SU-DHL-6 (cell line): ENCODE measurements around the gene UNC13B.

Experiments used
- H2AFZ ChIP-seq: fragments of 200-600 bp; sonication (generic); 2 replicates; pipeline ENCODE4 v1.6.1; 2014; ENCODE audit warnings: low read depth, mild to moderate bottlenecking, moderate library complexity, mixed read lengths, antibody characterized with exemption, low read length; ENCODE audit not compliant: severe bottlenecking
- H3F3A ChIP-seq: fragments of 200-600 bp; shearing (Covaris generic); 2 replicates; pipeline ENCODE4 v1.6.0; 2016; ENCODE audit warnings: antibody characterized with exemption, mild to moderate bottlenecking; ENCODE audit not compliant: insufficient read depth
- H3K27ac ChIP-seq: fragments of 200-600 bp; sonication (generic); 2 replicates; pipeline ENCODE4 v1.5.1; 2016; ENCODE audit warnings: low read depth, mild to moderate bottlenecking, low read length, moderate library complexity, mixed read lengths
- H3K27me3 ChIP-seq: fragments of 200-600 bp; sonication (generic), shearing (Covaris generic); 2 replicates; pipeline ENCODE4 v1.6.0; 2014; ENCODE audit warnings: mild to moderate bottlenecking, low read length
- H3K36me3 ChIP-seq: fragments of 200-600 bp; sonication (generic); 2 replicates; pipeline ENCODE4 v1.6.1; 2014; ENCODE audit warnings: mild to moderate bottlenecking, low read length, mixed read lengths
- H3K4me2 ChIP-seq: fragments of 300-600, 200-600 bp; shearing (Covaris generic), sonication (generic); 2 replicates; pipeline ENCODE4 v1.6.0; 2014; ENCODE audit warnings: low read length, low read depth, mild to moderate bottlenecking; ENCODE audit not compliant: poor library complexity, severe bottlenecking
- H3K4me3 ChIP-seq: fragments of 200-600 bp; sonication (generic); 2 replicates; pipeline ENCODE4 v1.5.1; 2014; ENCODE audit warnings: antibody characterized with exemption, low read length, mild to moderate bottlenecking, mixed read lengths; ENCODE audit not compliant: insufficient read depth, poor library complexity, severe bottlenecking
- H3K79me2 ChIP-seq: fragments of 200-600 bp; sonication (generic); 2 replicates; pipeline ENCODE4 v1.6.1; 2014; ENCODE audit warnings: mild to moderate bottlenecking, low read length, moderate library complexity; ENCODE audit not compliant: insufficient read depth
- H3K9ac ChIP-seq: fragments of 200-600 bp; sonication (generic); 2 replicates; pipeline ENCODE4 v1.7.0; 2014; ENCODE audit warnings: mild to moderate bottlenecking, low read length
- H3K9me2 ChIP-seq: fragments of 200-600 bp; sonication (generic); replicated peaks from 2 replicates; pipeline ENCODE4 v1.6.1; 2014; ENCODE audit warnings: low read length; ENCODE audit not compliant: insufficient read depth
- H3K9me3 ChIP-seq: fragments of 200-600 bp; sonication (generic); 2 replicates; pipeline ENCODE4 v1.6.1; 2014; ENCODE audit warnings: low read length, mixed read lengths; ENCODE audit not compliant: insufficient read depth
- H4K20me1 ChIP-seq: fragments of 200-600 bp; sonication (generic); 2 replicates; pipeline ENCODE4 v1.6.1; 2014; ENCODE audit warnings: low read depth, mild to moderate bottlenecking, antibody characterized with exemption, low read length, moderate library complexity, mixed read lengths
- CTCF ChIP-seq: fragments of 200-600 bp; sonication (generic); IDR thresholded peaks from one replicate; pipeline ENCODE4 v1.5.1; 2017; ENCODE audit warnings: antibody characterized with exemption, mild to moderate bottlenecking, low read length, moderate library complexity; ENCODE audit not compliant: insufficient read depth, poor library complexity, severe bottlenecking
- EZH2phosphoT487 ChIP-seq: fragments of 200-600 bp; sonication (generic), shearing (Covaris generic); conservative IDR thresholded peaks from 2 replicates; pipeline ENCODE4 v1.6.1; 2018; ENCODE audit warnings: mild to moderate bottlenecking, antibody characterized with exemption, low read length, moderate library complexity, mixed read lengths

The UNC13B gene

DNA sequence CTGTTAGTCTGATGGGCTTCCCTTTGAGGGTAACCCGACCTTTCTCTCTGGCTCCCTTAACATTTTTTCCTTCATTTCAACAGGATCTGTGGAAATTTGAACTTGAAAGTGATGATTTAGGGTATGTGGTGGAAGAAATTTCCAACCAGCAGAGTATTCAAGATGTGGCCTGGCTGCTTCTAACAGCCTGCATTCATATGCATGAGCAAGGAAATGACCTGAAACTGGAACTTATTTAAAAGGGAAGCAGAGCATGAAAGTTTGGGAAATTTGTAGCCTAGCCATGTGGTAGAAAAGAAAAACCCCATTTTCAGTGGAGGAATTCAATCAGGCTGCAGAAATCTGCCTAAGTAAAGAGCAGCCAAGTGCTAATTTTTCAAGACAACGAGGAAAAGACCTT, 41.7 kb downstream of the UNC13B start:
- Histone ChIP-seq H3K9ac (no peak overlapping the region), H2AFZ (no peak overlapping the region), H4K20me1 (no peaks in the 10 kb centered on the region), H3K9me2 (no peaks in the 10 kb centered on the region), H3K27me3 (no peaks in the 10 kb centered on the region), H3K9me3 (peaks cover 15% of the 10 kb centered on the region; the same call in 1 of the 2 replicates), H3K27ac (no peak overlapping the region), H3K79me2 (no peaks in the 10 kb centered on the region), H3K4me3 (no peak overlapping the region), H3K36me3 (no peaks in the 10 kb centered on the region), H3F3A (no peaks in the 10 kb centered on the region), H3K4me2 (no peak overlapping the region)
- TF ChIP-seq EZH2phosphoT487, result no peak
- no peak for TF ChIP-seq CTCF

GRCh38 chr9:35205340-35205739, 43.5 kb downstream of the UNC13B start:
- H3K36me3 ChIP-seq, result no peaks in the 10 kb centered on the region
- H3K4me2 ChIP-seq, result no peak overlapping the region
- no peak overlapping the region for H2AFZ ChIP-seq
- no peak overlapping the region for H3K9ac ChIP-seq
- H3K4me3 ChIP-seq, result no peak overlapping the region
- no peaks in the 10 kb centered on the region for H4K20me1 ChIP-seq
- H3K9me3 ChIP-seq, result peaks cover 15% of the 10 kb centered on the region; the same call in 1 of the 2 replicates
- no peak overlapping the region for H3K27ac ChIP-seq
- H3F3A ChIP-seq, result no peaks in the 10 kb centered on the region
- no peaks in the 10 kb centered on the region for H3K79me2 ChIP-seq
- no peaks in the 10 kb centered on the region for H3K9me2 ChIP-seq
- TF ChIP-seq EZH2phosphoT487, result no peak
- H3K27me3 ChIP-seq, result no peaks in the 10 kb centered on the region

GRCh38 chr9:35211854-35212253, 50.0 kb downstream of the UNC13B start:
- Histone ChIP-seq H3K9me2 (no peaks in the 10 kb centered on the region), H3K27ac (no peak overlapping the region), H3K4me3 (no peak overlapping the region), H3F3A (no peaks in the 10 kb centered on the region), H4K20me1 (no peaks in the 10 kb centered on the region), H3K9ac (no peak overlapping the region), H3K9me3 (no peaks in the 10 kb centered on the region), H3K4me2 (no peak overlapping the region), H2AFZ (no peak overlapping the region), H3K79me2 (no peaks in the 10 kb centered on the region), H3K27me3 (no peaks in the 10 kb centered on the region), H3K36me3 (no peaks in the 10 kb centered on the region)
- TF ChIP-seq EZH2phosphoT487 (no peak), CTCF (no peak)

GRCh38 chr9:35220659-35221338, 59.0 kb downstream of the UNC13B start:
- no peak overlapping the region for H2AFZ ChIP-seq
- TF ChIP-seq EZH2phosphoT487 (no peak), CTCF (no peak)

More at GRCh38 chr9:35220659-35221338, 59.0 kb downstream of the UNC13B start:
- Histone ChIP-seq H3F3A (no peaks in the 10 kb centered on the region), H3K36me3 (no peaks in the 10 kb centered on the region), H3K4me2 (no peak overlapping the region), H3K79me2 (no peaks in the 10 kb centered on the region), H3K9ac (no peak overlapping the region), H3K9me2 (no peaks in the 10 kb centered on the region), H3K9me3 (no peaks in the 10 kb centered on the region), H3K27ac (no peak overlapping the region), H3K4me3 (no peak overlapping the region), H3K27me3 (no peaks in the 10 kb centered on the region), H4K20me1 (no peaks in the 10 kb centered on the region)
